ENCODE data around the gene ZNF669. TPM values are rescaled to one million over a fixed set of nuclear protein-coding genes. Genes with fewer than 3 reads are reported as not detected.
"Not testable (repeated sequence)": the region's sequence is repeated elsewhere in the genome, so short reads cannot be mapped to it uniquely, and the experiment has no call there.

Gene ZNF669
- total RNA-seq, 1 donor from 2014 or later: 11.3 TPM

GRCh38 chr1:247121382-247121781 is 17.2 kb upstream of the ZNF669 start:
- DNase-seq (ENCODE audit: low read depth): no peak
- TF ChIP-seq CTCF (conservative IDR thresholded peaks at IDR 0.05; ENCODE audit: low read depth, low read length): no peak
- H3K4me3 ChIP-seq (ENCODE audit: low read depth, low read length): no peak overlapping the region

DNA sequence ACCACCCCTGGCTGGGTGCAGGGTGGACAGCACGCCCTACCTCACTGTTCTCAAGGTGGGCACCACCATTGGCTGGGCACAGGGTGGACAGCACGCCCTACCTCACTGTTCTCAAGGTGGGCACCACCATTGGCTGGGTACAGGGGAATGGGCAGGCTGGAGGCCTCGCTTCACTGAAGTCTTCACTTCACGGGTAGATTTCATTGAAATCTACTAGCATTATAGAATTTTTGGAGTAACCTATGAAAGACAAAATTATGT is 16.2 kb upstream of the ZNF669 start:
- not testable (repeated sequence) for DNase-seq (ENCODE audit: low read depth); H3K4me3 ChIP-seq (ENCODE audit: low read depth, low read length)

DNA sequence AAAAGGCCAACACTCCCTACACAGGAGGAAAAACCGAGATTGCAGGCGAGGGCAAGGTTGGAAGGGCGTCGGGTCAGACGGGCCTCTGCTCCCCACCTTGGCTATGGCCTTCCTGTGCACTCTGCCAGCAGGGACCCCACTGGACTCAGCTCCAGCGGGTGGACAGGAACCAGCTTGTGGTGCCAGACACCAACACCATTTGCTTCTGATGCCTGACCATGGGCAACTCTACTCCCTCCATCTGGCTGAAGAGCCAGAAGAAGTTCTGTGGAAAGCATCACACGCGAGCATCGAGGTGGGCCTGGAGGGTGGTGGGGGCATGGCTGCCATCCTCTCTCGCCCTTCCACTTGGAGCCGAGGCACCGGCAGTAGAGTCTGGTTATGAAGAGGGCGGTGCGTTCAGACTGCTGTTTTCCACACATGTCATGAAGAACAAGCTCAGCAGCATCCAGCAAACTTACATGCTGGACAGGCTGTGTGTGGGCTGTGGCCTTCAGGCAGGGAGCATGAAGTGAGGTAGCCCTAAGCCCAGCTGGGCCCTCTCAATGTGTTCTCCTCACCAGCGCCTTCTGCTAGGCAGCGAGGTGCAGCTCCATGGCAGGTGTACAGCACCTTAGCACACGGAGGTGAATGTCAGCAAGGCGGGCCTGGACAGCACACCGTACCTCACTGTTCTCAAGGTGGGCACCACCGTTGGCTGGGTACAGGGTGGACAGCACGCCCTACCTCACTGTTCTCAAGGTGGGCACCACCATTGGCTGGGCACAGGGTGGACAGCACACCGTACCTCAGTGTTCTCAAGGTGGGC is 15.6 kb upstream of the ZNF669 start:
- no peak overlapping the region for H3K4me3 ChIP-seq (ENCODE audit: low read depth, low read length)
- no peak for TF ChIP-seq CTCF (conservative IDR thresholded peaks at IDR 0.05; ENCODE audit: low read depth, low read length)
- DNase-seq (ENCODE audit: low read depth): no peak

- DNase-seq (ENCODE audit: low read depth): no peak
- peak; percentile 19 for TF ChIP-seq CTCF (conservative IDR thresholded peaks at IDR 0.05; ENCODE audit: low read depth, low read length)
These were observed 14.8 kb upstream of the ZNF669 start for GRCh38 chr1:247118946-247119446.

GRCh38 chr1:247115545-247115944 is 11.4 kb upstream of the ZNF669 start:
- H3K4me3 ChIP-seq (ENCODE audit: low read depth, low read length): no peak overlapping the region
- no peak for DNase-seq (ENCODE audit: low read depth)
- no peak for TF ChIP-seq CTCF (conservative IDR thresholded peaks at IDR 0.05; ENCODE audit: low read depth, low read length)

More at GRCh38 chr1:247118946-247119446, 14.8 kb upstream of the ZNF669 start:
- H3K4me3 ChIP-seq (ENCODE audit: low read depth, low read length): no peak overlapping the region

- TF ChIP-seq CTCF (conservative IDR thresholded peaks at IDR 0.05; ENCODE audit: low read depth, low read length): no peak
- no peak for DNase-seq (ENCODE audit: low read depth)
- no peak overlapping the region for H3K4me3 ChIP-seq (ENCODE audit: low read depth, low read length)
These were observed 11.0 kb upstream of the ZNF669 start for GRCh38 chr1:247115141-247115510.

GRCh38 chr1:247114351-247115140 is 10.4 kb upstream of the ZNF669 start:
- TF ChIP-seq CTCF (conservative IDR thresholded peaks at IDR 0.05; ENCODE audit: low read depth, low read length): no peak
- H3K4me3 ChIP-seq (ENCODE audit: low read depth, low read length): no peak overlapping the region
- no peak for DNase-seq (ENCODE audit: low read depth)
